Neural progenitor cell (in vitro differentiated cells): Measurements from ENCODE around the gene TMEM126A. TPM values are rescaled to one million over a fixed set of nuclear protein-coding genes. Genes with fewer than 3 reads are reported as not detected.

Experiments used
- DNase-seq: peaks from one replicate; pipeline ENCODE4 v3.0.0-alpha.2; 2016; ENCODE audit warnings: low spot score
- H2AFZ ChIP-seq: fragments of 200-600 bp; sonication (generic); replicated peaks from 2 replicates; pipeline ENCODE4 v1.6.1; 2016; ENCODE audit warnings: antibody characterized with exemption
- H3F3A ChIP-seq: fragments of 200-600 bp; sonication (generic); 2 replicates; pipeline ENCODE4 v1.6.1; 2016; ENCODE audit warnings: antibody characterized with exemption, low read depth
- H3K27ac ChIP-seq: fragments of 200-600 bp; sonication (generic); 2 replicates; pipeline ENCODE4 v1.5.1; 2016; ENCODE audit warnings: mild to moderate bottlenecking
- H3K27me3 ChIP-seq: fragments of 200-600 bp; sonication (generic); 2 replicates; pipeline ENCODE4 v1.6.1; 2016; ENCODE audit warnings: mild to moderate bottlenecking, moderate library complexity
- H3K36me3 ChIP-seq: fragments of 200-600 bp; sonication (generic); 2 replicates; pipeline ENCODE4 v1.5.1; 2016
- H3K4me1 ChIP-seq: fragments of 200-600 bp; sonication (generic); 2 replicates; pipeline ENCODE4 v1.6.1; 2016; ENCODE audit warnings: mixed run types
- H3K4me2 ChIP-seq: fragments of 200-600 bp; sonication (generic); 2 replicates; pipeline ENCODE4 v1.6.1; 2016
- H3K4me3 ChIP-seq: fragments of 200-600 bp; sonication (generic); 2 replicates; pipeline ENCODE4 v1.5.1; 2016
- H3K79me2 ChIP-seq: fragments of 200-600 bp; sonication (generic); 2 replicates; pipeline ENCODE4 v1.6.1; 2016; ENCODE audit warnings: low read depth
- H3K9ac ChIP-seq: fragments of 200-600 bp; sonication (generic); 2 replicates; pipeline ENCODE4 v1.6.1; 2016
- H3K9me3 ChIP-seq: fragments of 200-600 bp; sonication (generic); 2 replicates; pipeline ENCODE4 v1.5.1; 2016; ENCODE audit warnings: low read depth
- H4K20me1 ChIP-seq: fragments of 200-600 bp; sonication (generic); 2 replicates; pipeline ENCODE4 v1.6.1; 2016; ENCODE audit warnings: low read depth
- H3K27ac Mint-ChIP-seq: 3 replicates; pipeline ENCODE4 v1.8.0; 2021; ENCODE audit warnings: mixed read lengths
- H3K27me3 Mint-ChIP-seq: 2 replicates; pipeline ENCODE4 v1.8.0; 2022; ENCODE audit warnings: low read depth, mild to moderate bottlenecking, inconsistent platforms, moderate library complexity, mixed read lengths; ENCODE audit not compliant: insufficient read depth
- H3K36me3 Mint-ChIP-seq: 3 replicates; pipeline ENCODE4 v1.8.0; 2021; ENCODE audit warnings: mixed read lengths
- H3K4me1 Mint-ChIP-seq: 3 replicates; pipeline ENCODE4 v1.8.0; 2021; ENCODE audit warnings: mixed read lengths
- H3K4me3 Mint-ChIP-seq: 3 replicates; pipeline ENCODE4 v1.8.0; 2021; ENCODE audit warnings: mild to moderate bottlenecking, moderate library complexity, mixed read lengths
- H3K9me3 Mint-ChIP-seq: 3 replicates; pipeline ENCODE4 v1.8.0; 2020; ENCODE audit warnings: mixed read lengths
- EZH2 ChIP-seq: fragments of 200-600 bp; sonication (generic); IDR thresholded peaks from 2 replicates; pipeline ENCODE4 v1.6.1; 2017; ENCODE audit warnings: antibody characterized with exemption, mild to moderate bottlenecking, moderate library complexity
- EZH2phosphoT487 ChIP-seq: fragments of 200-600 bp; sonication (generic); IDR thresholded peaks from 2 replicates; pipeline ENCODE4 v1.6.1; 2017; ENCODE audit warnings: antibody characterized with exemption
- total RNA-seq: library from RNA; depleted of rRNA; stranded (reverse); fragments of >200 nt; gene quantifications from 2 replicates; pipeline ENCODE4 v1.2.3, GENCODE V29; 2015; ENCODE audit warnings: low replicate concordance
- TF ChIP-seq, protein P1 (sequence below): fragments of 200-600 bp; sonication (generic); IDR thresholded peaks from 2 replicates; pipeline ENCODE4 v1.5.1; 2017; ENCODE audit warnings: antibody characterized with exemption, mild to moderate bottlenecking

The TMEM126A gene
- total RNA-seq, 1 donor from 2014 or later = 47.9 TPM

- Histone ChIP-seq H3K27ac (no peak overlapping the region), H3K79me2 (no peaks in the 10 kb centered on the region), H3F3A (no peaks in the 10 kb centered on the region), H3K27me3 (no peaks in the 10 kb centered on the region), H3K4me2 (no peak overlapping the region), H4K20me1 (no peaks in the 10 kb centered on the region), H3K4me3 (no peak overlapping the region), H3K4me1 (peaks cover 21% of the 10 kb centered on the region), H3K9ac (no peak overlapping the region), H3K36me3 (no peaks in the 10 kb centered on the region), H3K9me3 (no peaks in the 10 kb centered on the region), H2AFZ (peak overlapping the region; percentile 26)
- Mint-ChIP-seq H3K27me3 (no peaks in the 10 kb centered on the region), H3K4me1 (peaks cover 15% of the 10 kb centered on the region), H3K27ac (no peak overlapping the region), H3K4me3 (no peak overlapping the region), H3K9me3 (no peaks in the 10 kb centered on the region), H3K36me3 (no peaks in the 10 kb centered on the region)
- no peak for DNase-seq
- TF ChIP-seq EZH2 (no peak), EZH2phosphoT487 (no peak)
- TF ChIP-seq, protein P1, sequence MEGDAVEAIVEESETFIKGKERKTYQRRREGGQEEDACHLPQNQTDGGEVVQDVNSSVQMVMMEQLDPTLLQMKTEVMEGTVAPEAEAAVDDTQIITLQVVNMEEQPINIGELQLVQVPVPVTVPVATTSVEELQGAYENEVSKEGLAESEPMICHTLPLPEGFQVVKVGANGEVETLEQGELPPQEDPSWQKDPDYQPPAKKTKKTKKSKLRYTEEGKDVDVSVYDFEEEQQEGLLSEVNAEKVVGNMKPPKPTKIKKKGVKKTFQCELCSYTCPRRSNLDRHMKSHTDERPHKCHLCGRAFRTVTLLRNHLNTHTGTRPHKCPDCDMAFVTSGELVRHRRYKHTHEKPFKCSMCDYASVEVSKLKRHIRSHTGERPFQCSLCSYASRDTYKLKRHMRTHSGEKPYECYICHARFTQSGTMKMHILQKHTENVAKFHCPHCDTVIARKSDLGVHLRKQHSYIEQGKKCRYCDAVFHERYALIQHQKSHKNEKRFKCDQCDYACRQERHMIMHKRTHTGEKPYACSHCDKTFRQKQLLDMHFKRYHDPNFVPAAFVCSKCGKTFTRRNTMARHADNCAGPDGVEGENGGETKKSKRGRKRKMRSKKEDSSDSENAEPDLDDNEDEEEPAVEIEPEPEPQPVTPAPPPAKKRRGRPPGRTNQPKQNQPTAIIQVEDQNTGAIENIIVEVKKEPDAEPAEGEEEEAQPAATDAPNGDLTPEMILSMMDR = no peak
Measured at GRCh38 chr11:85682330-85683305, 34.9 kb downstream of the TMEM126A start.

GRCh38 chr11:85685125-85685819, 37.5 kb downstream of the TMEM126A start:
- no peak overlapping the region for H3K27ac ChIP-seq
- H3K4me2 ChIP-seq = no peak overlapping the region
- H3K4me1 ChIP-seq = peaks cover 11% of the 10 kb centered on the region
- peak overlapping the region; percentile 90 for H2AFZ ChIP-seq
- Mint-ChIP-seq H3K27me3 (no peaks in the 10 kb centered on the region), H3K9me3 (no peaks in the 10 kb centered on the region), H3K4me1 (peaks cover 11% of the 10 kb centered on the region), H3K4me3 (no peak overlapping the region), H3K27ac (no peak overlapping the region), H3K36me3 (no peaks in the 10 kb centered on the region)
- TF ChIP-seq, protein P1 = no peak
- TF ChIP-seq EZH2phosphoT487 (no peak), EZH2 (no peak)
- no peaks in the 10 kb centered on the region for H3K27me3 ChIP-seq
- H4K20me1 ChIP-seq = no peaks in the 10 kb centered on the region
- no peaks in the 10 kb centered on the region for H3K36me3 ChIP-seq
- no peak overlapping the region for H3K4me3 ChIP-seq
- DNase-seq = no peak
- H3K9ac ChIP-seq = no peak overlapping the region
- H3K79me2 ChIP-seq = no peaks in the 10 kb centered on the region
- H3K9me3 ChIP-seq = no peaks in the 10 kb centered on the region
- no peaks in the 10 kb centered on the region for H3F3A ChIP-seq

DNA sequence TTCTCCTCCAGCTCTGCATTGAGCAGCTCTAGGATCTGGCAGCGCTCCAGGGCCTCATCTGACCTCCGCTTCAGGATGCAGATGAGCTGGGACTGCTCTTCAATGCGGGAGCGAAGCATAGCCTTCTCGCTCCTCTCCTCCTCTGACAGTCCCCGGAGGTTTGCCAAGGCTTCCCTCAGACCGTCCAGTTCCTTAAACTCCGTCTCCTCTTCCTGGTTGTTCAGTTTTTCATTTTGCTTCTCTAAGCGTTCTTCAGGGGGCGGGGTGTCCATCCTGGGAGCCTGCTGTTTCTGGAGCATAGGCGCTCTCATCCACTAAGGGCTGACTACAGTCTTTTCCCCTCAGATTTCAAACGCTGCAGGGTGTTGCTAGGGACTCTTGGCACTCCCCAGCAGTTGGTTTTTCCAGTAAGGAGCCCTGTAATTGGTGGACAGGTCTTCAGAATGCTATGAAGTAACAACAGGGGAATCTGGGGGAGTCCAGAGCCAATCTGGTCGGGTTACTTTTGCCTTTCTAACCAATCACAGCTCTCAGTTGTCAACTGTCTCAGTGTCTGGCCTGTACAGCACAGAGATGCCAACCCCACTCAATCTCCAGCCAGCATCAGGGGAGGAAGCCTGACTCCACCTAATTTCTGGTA, 38.2 kb downstream of the TMEM126A start, which contains the start of gene CCDC89:
Gene CCDC89 (minus strand): TSS at position 376 of the 640 bp plus-strand sequence. CDS start 65 bp downstream, at position 311.
- Histone ChIP-seq H3K9me3 (no peaks in the 10 kb centered on the region), H3K4me3 (no peak within 1 kb of the TSS), H3K27me3 (no peaks in the 10 kb centered on the region), H3K36me3 (no peaks in the 10 kb centered on the region), H3F3A (no peaks in the 10 kb centered on the region), H3K4me2 (no peak within 1 kb of the TSS), H3K79me2 (no peaks in the 10 kb centered on the region), H3K27ac (no peak within 1 kb of the TSS), H3K9ac (no peak within 1 kb of the TSS), H2AFZ (peak within 1 kb of the TSS; percentile 90), H3K4me1 (peaks cover 11% of the 10 kb centered on the region), H4K20me1 (no peaks in the 10 kb centered on the region)
- Mint-ChIP-seq H3K27ac (no peak within 1 kb of the TSS), H3K4me1 (peaks cover 11% of the 10 kb centered on the region), H3K4me3 (no peak within 1 kb of the TSS), H3K9me3 (no peaks in the 10 kb centered on the region), H3K27me3 (no peaks in the 10 kb centered on the region), H3K36me3 (no peaks in the 10 kb centered on the region)
- TF ChIP-seq, protein P1 = no peak
- TF ChIP-seq EZH2 = no peak
- TF ChIP-seq EZH2phosphoT487 = no peak
- DNase-seq = peak; percentile 18
